Measurements from ENCODE around the gene AP4E1.
"Not testable (repeated sequence)": the region's sequence is repeated elsewhere in the genome, so short reads cannot be mapped to it uniquely, and the experiment has no call there.

AP4E1 gene

DNA sequence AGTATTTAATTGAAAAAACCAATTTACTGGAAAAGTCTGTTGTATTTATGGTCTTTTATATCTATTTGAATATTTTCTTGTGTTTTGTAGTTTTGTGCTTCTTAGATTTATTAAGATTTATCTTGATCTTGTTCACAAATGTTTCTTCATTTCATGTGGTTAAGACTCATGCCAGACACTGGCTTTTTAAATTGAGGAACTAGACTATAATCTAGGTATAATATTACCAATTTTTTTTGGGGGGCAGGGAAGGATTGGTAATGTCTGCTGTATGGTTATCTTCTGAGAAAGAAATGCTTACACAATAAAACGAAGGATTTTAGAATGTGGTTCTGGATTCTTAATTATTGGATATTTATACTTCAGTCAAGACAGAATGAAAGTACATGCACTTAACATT, 24.9 kb downstream of the AP4E1 start:
- no peak for DNase-seq (ENCODE audit: low spot score in 2 of 2)
- H3K27ac Mint-ChIP-seq (ENCODE audit: low read depth): no peak overlapping the region
- no peaks in the 10 kb centered on the region for H3K9me3 Mint-ChIP-seq
- no peaks in the 10 kb centered on the region for H3K27me3 Mint-ChIP-seq
- no peak overlapping the region for H3K4me3 Mint-ChIP-seq
- peaks cover 39% of the 10 kb centered on the region for H3K36me3 Mint-ChIP-seq (ENCODE audit: insufficient read depth)
- no peak for ATAC-seq (replicated peaks; ENCODE audit: extremely low read depth, poor library complexity, severe bottlenecking)
- H3K4me1 Mint-ChIP-seq: no peaks in the 10 kb centered on the region

DNA sequence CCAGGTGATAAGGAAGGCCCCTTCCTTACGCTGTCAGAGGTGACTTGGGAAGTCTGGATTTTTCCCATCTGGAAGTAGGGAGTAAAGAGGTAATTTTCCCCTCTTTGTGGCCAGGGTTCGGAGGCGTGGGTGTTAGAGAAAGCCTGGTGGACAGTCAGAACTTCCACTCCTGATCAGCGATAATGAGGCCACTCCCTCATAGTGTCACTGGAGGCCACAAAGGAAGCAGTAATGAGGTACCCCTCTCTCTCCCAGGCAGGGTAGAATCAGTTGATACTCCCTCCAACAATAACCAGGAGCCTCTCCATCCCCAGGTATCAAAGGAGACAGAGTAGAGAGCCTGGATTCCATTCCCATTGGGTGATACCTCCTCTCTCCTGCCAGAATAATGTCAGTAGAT, 30.0 kb downstream of the AP4E1 start:
- Mint-ChIP-seq H3K27ac (ENCODE audit: low read depth) (no peak overlapping the region), H3K4me1 (no peaks in the 10 kb centered on the region), H3K4me3 (no peak overlapping the region), H3K36me3 (ENCODE audit: insufficient read depth) (peaks cover 22% of the 10 kb centered on the region), H3K27me3 (no peaks in the 10 kb centered on the region), H3K9me3 (no peaks in the 10 kb centered on the region)
- DNase-seq (ENCODE audit: low spot score in 2 of 2) (no peak), ATAC-seq (replicated peaks; ENCODE audit: extremely low read depth, poor library complexity, severe bottlenecking) (no peak)

- no peak for ATAC-seq (replicated peaks; ENCODE audit: extremely low read depth, poor library complexity, severe bottlenecking)
- Mint-ChIP-seq H3K27me3 (no peaks in the 10 kb centered on the region), H3K4me1 (no peaks in the 10 kb centered on the region), H3K4me3 (no peak overlapping the region), H3K27ac (ENCODE audit: low read depth) (no peak overlapping the region), H3K36me3 (ENCODE audit: insufficient read depth) (peaks cover 25% of the 10 kb centered on the region), H3K9me3 (no peaks in the 10 kb centered on the region)
- no peak for DNase-seq (ENCODE audit: low spot score in 2 of 2)
Observed at GRCh38 chr15:50939911-50940310, 31.4 kb downstream of the AP4E1 start.

DNA sequence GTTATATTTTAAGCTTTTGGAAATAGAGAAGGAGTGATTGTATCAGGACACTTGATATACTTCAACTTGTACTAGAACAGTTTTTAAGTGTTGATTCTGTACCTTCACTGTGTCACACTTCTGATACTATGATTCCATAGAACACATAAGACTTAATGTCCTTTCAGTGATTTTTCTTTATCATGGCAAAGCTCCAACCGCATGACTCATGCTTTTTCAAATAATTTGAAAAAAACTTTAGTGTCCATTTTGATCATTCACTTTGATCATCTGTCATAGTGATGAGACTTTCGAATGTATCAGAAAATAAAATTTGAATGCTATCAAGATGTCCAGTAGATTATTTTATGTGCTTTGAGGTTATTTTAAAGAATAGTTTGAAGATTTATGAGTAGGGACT, 32.0 kb downstream of the AP4E1 start:
- DNase-seq (ENCODE audit: low spot score in 2 of 2) (no peak), ATAC-seq (replicated peaks; ENCODE audit: extremely low read depth, poor library complexity, severe bottlenecking) (no peak)
- no peak overlapping the region for H3K27ac Mint-ChIP-seq (ENCODE audit: low read depth)
- no peaks in the 10 kb centered on the region for H3K27me3 Mint-ChIP-seq
- peaks cover 25% of the 10 kb centered on the region for H3K36me3 Mint-ChIP-seq (ENCODE audit: insufficient read depth)
- H3K4me1 Mint-ChIP-seq: no peaks in the 10 kb centered on the region
- H3K9me3 Mint-ChIP-seq: no peaks in the 10 kb centered on the region
- H3K4me3 Mint-ChIP-seq: no peak overlapping the region

DNA sequence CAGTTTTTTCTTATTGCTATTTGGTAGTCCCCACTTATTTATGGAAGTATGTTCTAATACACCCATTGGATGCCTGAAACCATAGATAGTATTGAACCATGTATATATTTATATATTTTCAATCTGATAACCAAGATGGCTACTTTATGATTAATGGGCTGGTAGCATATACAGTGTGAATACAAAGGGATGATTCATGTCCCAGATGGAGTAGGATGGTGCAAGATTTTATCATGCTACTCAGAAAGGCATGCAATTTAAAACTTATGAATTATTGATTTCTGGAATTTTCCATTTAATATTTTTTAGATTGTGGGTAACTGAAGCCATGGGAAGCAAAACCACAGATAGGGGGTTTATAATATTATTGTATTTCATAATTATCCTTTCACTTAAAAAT, 35.2 kb downstream of the AP4E1 start:
- H3K27me3 Mint-ChIP-seq: no peaks in the 10 kb centered on the region

GRCh38 chr15:50944672-50945071, 36.2 kb downstream of the AP4E1 start:
- Mint-ChIP-seq H3K27ac (ENCODE audit: low read depth) (no peak overlapping the region), H3K4me1 (no peaks in the 10 kb centered on the region), H3K4me3 (no peak overlapping the region), H3K9me3 (no peaks in the 10 kb centered on the region), H3K36me3 (ENCODE audit: insufficient read depth) (peaks cover 19% of the 10 kb centered on the region), H3K27me3 (no peaks in the 10 kb centered on the region)
- ATAC-seq (replicated peaks; ENCODE audit: extremely low read depth, poor library complexity, severe bottlenecking): no peak
- no peak for DNase-seq (ENCODE audit: low spot score in 2 of 2)

More for the DNA sequence above, 35.2 kb downstream of the AP4E1 start:
- H3K9me3 Mint-ChIP-seq: no peaks in the 10 kb centered on the region
- ATAC-seq (replicated peaks; ENCODE audit: extremely low read depth, poor library complexity, severe bottlenecking) (no peak), DNase-seq (ENCODE audit: low spot score in 2 of 2) (no peak)
- no peak overlapping the region for H3K4me3 Mint-ChIP-seq
- H3K36me3 Mint-ChIP-seq (ENCODE audit: insufficient read depth): peaks cover 17% of the 10 kb centered on the region
- no peaks in the 10 kb centered on the region for H3K4me1 Mint-ChIP-seq
- no peak overlapping the region for H3K27ac Mint-ChIP-seq (ENCODE audit: low read depth)

DNA sequence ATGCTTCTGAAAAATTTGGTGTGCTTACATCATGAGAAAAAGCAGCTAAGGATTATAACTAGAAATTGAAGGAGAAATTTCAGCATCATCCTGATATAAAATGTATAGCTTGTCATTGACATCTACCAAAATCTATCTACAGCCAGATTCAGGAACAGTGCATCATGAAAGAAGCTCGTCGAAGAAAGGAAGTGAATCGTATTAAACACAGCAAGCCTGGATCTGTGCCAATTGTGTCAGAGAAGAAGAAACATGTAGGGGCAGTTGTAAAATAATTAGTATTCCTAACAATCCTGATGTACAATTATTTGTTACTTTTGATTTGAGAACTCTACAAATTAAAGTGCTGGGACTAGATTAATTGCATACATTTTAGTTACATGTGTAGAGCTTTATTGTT, 37.2 kb downstream of the AP4E1 start:
- Mint-ChIP-seq H3K9me3 (no peaks in the 10 kb centered on the region), H3K27ac (ENCODE audit: low read depth) (no peak overlapping the region), H3K36me3 (ENCODE audit: insufficient read depth) (peaks cover 21% of the 10 kb centered on the region), H3K27me3 (no peaks in the 10 kb centered on the region), H3K4me1 (no peaks in the 10 kb centered on the region), H3K4me3 (no peak overlapping the region)
- DNase-seq (ENCODE audit: low spot score in 2 of 2): no peak
- ATAC-seq (replicated peaks; ENCODE audit: extremely low read depth, poor library complexity, severe bottlenecking): no peak

- peaks cover 40% of the 10 kb centered on the region for H3K36me3 Mint-ChIP-seq (ENCODE audit: insufficient read depth)
- not testable (repeated sequence) for H3K4me3 Mint-ChIP-seq
Observed at GRCh38 chr15:50950745-50951144, 42.3 kb downstream of the AP4E1 start.

GRCh38 chr15:50953302-50953701, 44.8 kb downstream of the AP4E1 start:
- no peak overlapping the region for H3K27ac Mint-ChIP-seq (ENCODE audit: low read depth)
- H3K4me3 Mint-ChIP-seq: no peak overlapping the region
- ATAC-seq (replicated peaks; ENCODE audit: extremely low read depth, poor library complexity, severe bottlenecking) (no peak), DNase-seq (ENCODE audit: low spot score in 2 of 2) (no peak)
- peaks cover 5% of the 10 kb centered on the region for H3K9me3 Mint-ChIP-seq
- H3K36me3 Mint-ChIP-seq (ENCODE audit: insufficient read depth): peaks cover 48% of the 10 kb centered on the region
- H3K27me3 Mint-ChIP-seq: no peaks in the 10 kb centered on the region
- H3K4me1 Mint-ChIP-seq: peaks cover 10% of the 10 kb centered on the region

More at GRCh38 chr15:50950745-50951144, 42.3 kb downstream of the AP4E1 start:
- not testable (repeated sequence) for H3K27me3 Mint-ChIP-seq; H3K9me3 Mint-ChIP-seq; H3K4me1 Mint-ChIP-seq; DNase-seq (ENCODE audit: low spot score in 2 of 2); ATAC-seq (replicated peaks; ENCODE audit: extremely low read depth, poor library complexity, severe bottlenecking); H3K27ac Mint-ChIP-seq (ENCODE audit: low read depth)

GRCh38 chr15:50954837-50955236, 46.4 kb downstream of the AP4E1 start:
- not testable (repeated sequence) for H3K27me3 Mint-ChIP-seq; ATAC-seq (replicated peaks; ENCODE audit: extremely low read depth, poor library complexity, severe bottlenecking); H3K4me3 Mint-ChIP-seq; H3K27ac Mint-ChIP-seq (ENCODE audit: low read depth); DNase-seq (ENCODE audit: low spot score in 2 of 2)
- Mint-ChIP-seq H3K9me3 (peaks cover 13% of the 10 kb centered on the region), H3K4me1 (peaks cover 10% of the 10 kb centered on the region), H3K36me3 (ENCODE audit: insufficient read depth) (peaks cover 61% of the 10 kb centered on the region)

GRCh38 chr15:50959717-50960116, 51.2 kb downstream of the AP4E1 start:
- H3K9me3 Mint-ChIP-seq: peaks cover 37% of the 10 kb centered on the region
- peaks cover 37% of the 10 kb centered on the region for H3K36me3 Mint-ChIP-seq (ENCODE audit: insufficient read depth)
- DNase-seq (ENCODE audit: low spot score in 2 of 2) (no peak), ATAC-seq (replicated peaks; ENCODE audit: extremely low read depth, poor library complexity, severe bottlenecking) (no peak)
- H3K27ac Mint-ChIP-seq (ENCODE audit: low read depth): no peak overlapping the region
- no peaks in the 10 kb centered on the region for H3K27me3 Mint-ChIP-seq
- H3K4me1 Mint-ChIP-seq: peaks cover 5% of the 10 kb centered on the region
- no peak overlapping the region for H3K4me3 Mint-ChIP-seq

GRCh38 chr15:50964075-50964474, 55.6 kb downstream of the AP4E1 start:
- no peak for ATAC-seq (replicated peaks; ENCODE audit: extremely low read depth, poor library complexity, severe bottlenecking)
- H3K27ac Mint-ChIP-seq (ENCODE audit: low read depth): no peak overlapping the region
- H3K9me3 Mint-ChIP-seq: peaks cover 43% of the 10 kb centered on the region
- no peak overlapping the region for H3K4me3 Mint-ChIP-seq
- H3K36me3 Mint-ChIP-seq (ENCODE audit: insufficient read depth): peaks cover 20% of the 10 kb centered on the region
- H3K27me3 Mint-ChIP-seq: no peaks in the 10 kb centered on the region
- DNase-seq (ENCODE audit: low spot score in 2 of 2): no peak
- H3K4me1 Mint-ChIP-seq: no peaks in the 10 kb centered on the region

DNA sequence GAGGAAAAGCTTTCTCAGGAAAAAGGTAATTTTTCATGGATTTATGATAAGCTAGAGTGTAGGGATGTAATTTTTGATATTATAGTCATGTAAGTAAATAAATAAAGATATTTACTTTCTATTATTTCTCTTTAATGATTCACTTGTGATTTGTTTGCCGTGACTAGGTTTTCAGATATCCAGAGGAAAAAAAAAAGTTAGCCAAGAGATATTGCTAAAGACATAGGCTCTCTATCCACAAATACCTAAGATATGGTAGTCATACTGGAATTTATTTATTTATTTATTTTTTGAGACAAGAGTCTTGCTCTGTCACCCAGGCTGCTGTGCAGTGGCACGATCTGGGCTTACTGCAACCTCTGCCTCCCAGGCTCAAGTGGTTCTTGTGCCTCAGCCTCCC, 59.9 kb downstream of the AP4E1 start:
- Mint-ChIP-seq H3K36me3 (ENCODE audit: insufficient read depth) (peaks cover 14% of the 10 kb centered on the region), H3K27me3 (no peaks in the 10 kb centered on the region), H3K27ac (ENCODE audit: low read depth) (no peak overlapping the region), H3K4me3 (no peak overlapping the region), H3K9me3 (peaks cover 33% of the 10 kb centered on the region), H3K4me1 (peaks cover 11% of the 10 kb centered on the region)
- DNase-seq (ENCODE audit: low spot score in 2 of 2) (no peak), ATAC-seq (replicated peaks; ENCODE audit: extremely low read depth, poor library complexity, severe bottlenecking) (no peak)

DNA sequence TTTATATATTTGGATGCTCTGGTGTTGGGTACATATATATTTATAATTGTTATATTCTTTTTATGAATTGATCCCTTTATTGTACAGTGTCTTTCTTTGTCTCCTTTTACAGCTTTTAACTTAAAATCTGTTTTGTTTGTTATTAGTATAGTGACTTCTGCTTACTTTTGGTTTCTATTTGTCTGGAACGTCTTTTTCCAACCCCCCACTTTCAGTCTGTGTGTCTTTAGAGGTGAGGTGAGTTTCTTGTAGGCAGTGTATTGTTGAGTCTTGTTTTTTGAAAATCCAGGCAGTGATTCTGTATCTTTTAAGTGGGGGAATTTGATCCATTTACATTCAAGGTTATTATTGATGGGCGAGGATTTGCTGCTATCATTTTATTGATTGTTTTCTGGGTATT, 62.0 kb downstream of the AP4E1 start:
- Mint-ChIP-seq H3K36me3 (ENCODE audit: insufficient read depth) (peaks cover 18% of the 10 kb centered on the region), H3K4me3 (no peak overlapping the region), H3K27me3 (no peaks in the 10 kb centered on the region), H3K9me3 (peaks cover 19% of the 10 kb centered on the region), H3K27ac (ENCODE audit: low read depth) (no peak overlapping the region), H3K4me1 (peaks cover 11% of the 10 kb centered on the region)
- DNase-seq (ENCODE audit: low spot score in 2 of 2) (no peak), ATAC-seq (replicated peaks; ENCODE audit: extremely low read depth, poor library complexity, severe bottlenecking) (no peak)

Measured in central memory CD8-positive, alpha-beta T cell (primary cell).